ENCODE data around the gene SP100. TPM values are rescaled to one million over a fixed set of nuclear protein-coding genes. Genes with fewer than 3 reads are reported as not detected.
A peak's percentile ranks its signal among the peaks of the same experiment; 100 is the strongest.

The SP100 gene
- total and polyA plus RNA-seq, 7 experiments from 2014 or later, result 103 to 391 (median 211) TPM

- intact Hi-C loops (cut with micrococcal nuclease), result no loop called here
- Mint-ChIP-seq H3K27ac (peak overlapping the region in 6 of 9 donors; percentile 12 to 62 (median 40)), H3K4me1 (peaks cover 68 to 98% (median 91%) of the 10 kb centered on the region in 7 donors), H3K4me3 (peak overlapping the region; percentile 21 to 100 (median 60)), H3K36me3 (peaks cover 20 to 68% (median 55%) of the 10 kb centered on the region in 5 donors), H3K27me3 (no peaks in the 10 kb centered on the region), H3K9me3 (no peaks in the 10 kb centered on the region)
- H3K4me1 ChIP-seq (ENCODE audit: control insufficient read depth in 2 of 2, insufficient read depth in 2 of 2, low read length in 2 of 2), result peaks cover 55 to 67% of the 10 kb centered on the region in 2 donors
- H3K9me3 ChIP-seq (ENCODE audit: control insufficient read depth in 2 of 3, low read length in 3 of 3), result no peaks in the 10 kb centered on the region
- CTCF ChIA-PET, result no interaction called here
- H3K27me3 ChIP-seq (ENCODE audit: control insufficient read depth in 2 of 2, insufficient read depth in 2 of 2, low read length in 2 of 2), result no peaks in the 10 kb centered on the region
- POLR2A ChIA-PET, result interaction anchor here (1.0 kb wide), 1 partner anchor 9 kb away, joined by 4 read pairs; no protein-coding TSS in a partner anchor
- ATAC-seq (no peak), DNase-seq (no peak)
- H3K4me3 ChIP-seq (ENCODE audit: low read length), result no peak overlapping the region
- peaks cover 0 to 8% (median 0%) of the 10 kb centered on the region in 3 experiments for H3K36me3 ChIP-seq (ENCODE audit: control insufficient read depth in 2 of 3, insufficient read depth in 3 of 3, low read length in 3 of 3)
- H3K27ac ChIP-seq (ENCODE audit: low read depth, low read length), result peak overlapping the region; percentile 10
Measured at GRCh38 chr2:230422149-230422548, 6.1 kb downstream of the SP100 start.

- H3K4me1 Mint-ChIP-seq, result peaks cover 62 to 94% (median 88%) of the 10 kb centered on the region in 7 donors
- peaks cover 0 to 26% (median 0%) of the 10 kb centered on the region in 3 experiments for H3K36me3 ChIP-seq (ENCODE audit: control insufficient read depth in 2 of 3, insufficient read depth in 3 of 3, low read length in 3 of 3)
- no peaks in the 10 kb centered on the region for H3K27me3 Mint-ChIP-seq
- ATAC-seq (no peak), DNase-seq (no peak)
- ChIA-PET CTCF (no interaction called here), POLR2A (no interaction called here)
- H3K4me3 ChIP-seq (ENCODE audit: low read length), result no peak overlapping the region
- no peaks in the 10 kb centered on the region for H3K9me3 ChIP-seq (ENCODE audit: control insufficient read depth in 2 of 3, low read length in 3 of 3)
- intact Hi-C loops (cut with micrococcal nuclease), result loop anchor here in 1 of 2 donors (1.0 kb wide), 1 partner anchor 8 kb away; the partner anchor contains the start of gene SP100
- peak overlapping the region; percentile 12 to 100 (median 75) for H3K4me3 Mint-ChIP-seq
- peak overlapping the region; percentile 33 to 87 (median 71) for H3K27ac Mint-ChIP-seq
- H3K4me1 ChIP-seq (ENCODE audit: control insufficient read depth in 2 of 2, insufficient read depth in 2 of 2, low read length in 2 of 2), result peaks cover 50 to 66% of the 10 kb centered on the region in 2 donors
- no peaks in the 10 kb centered on the region for H3K27me3 ChIP-seq (ENCODE audit: control insufficient read depth in 2 of 2, insufficient read depth in 2 of 2, low read length in 2 of 2)
- H3K36me3 Mint-ChIP-seq, result peaks cover 20 to 75% (median 63%) of the 10 kb centered on the region in 5 donors
- peaks cover 0 to 10% (median 2%) of the 10 kb centered on the region in 11 donors for H3K9me3 Mint-ChIP-seq
- no peak overlapping the region for H3K27ac ChIP-seq (ENCODE audit: low read depth, low read length)
Measured at GRCh38 chr2:230423851-230424458, 8.0 kb downstream of the SP100 start.

GRCh38 chr2:230425377-230425776 is 9.4 kb downstream of the SP100 start:
- ATAC-seq (no peak), DNase-seq (no peak)
- peaks cover 0 to 40% (median 0%) of the 10 kb centered on the region in 3 experiments for H3K36me3 ChIP-seq (ENCODE audit: control insufficient read depth in 2 of 3, insufficient read depth in 3 of 3, low read length in 3 of 3)
- ChIA-PET POLR2A (no interaction called here), CTCF (no interaction called here)
- no peaks in the 10 kb centered on the region for H3K9me3 ChIP-seq (ENCODE audit: control insufficient read depth in 2 of 3, low read length in 3 of 3)
- intact Hi-C loops (cut with micrococcal nuclease), result loop anchor here in 1 of 2 donors (1.0 kb wide), 1 partner anchor 9 kb away; the partner anchor contains the start of gene SP100
- peaks cover 55 to 91% (median 86%) of the 10 kb centered on the region in 7 donors for H3K4me1 Mint-ChIP-seq
- H3K36me3 Mint-ChIP-seq, result peaks cover 25 to 84% (median 72%) of the 10 kb centered on the region in 5 donors
- peaks cover 41 to 60% of the 10 kb centered on the region in 2 donors for H3K4me1 ChIP-seq (ENCODE audit: control insufficient read depth in 2 of 2, insufficient read depth in 2 of 2, low read length in 2 of 2)
- peaks cover 0 to 24% (median 8%) of the 10 kb centered on the region in 11 donors for H3K9me3 Mint-ChIP-seq
- peak overlapping the region; percentile 6 to 100 (median 50) for H3K4me3 Mint-ChIP-seq
- H3K27ac Mint-ChIP-seq, result peak overlapping the region in 7 of 9 donors; percentile 33 to 86 (median 48)
- no peaks in the 10 kb centered on the region for H3K27me3 ChIP-seq (ENCODE audit: control insufficient read depth in 2 of 2, insufficient read depth in 2 of 2, low read length in 2 of 2)
- H3K4me3 ChIP-seq (ENCODE audit: low read length), result no peak overlapping the region
- H3K27me3 Mint-ChIP-seq, result no peaks in the 10 kb centered on the region
- no peak overlapping the region for H3K27ac ChIP-seq (ENCODE audit: low read depth, low read length)

GRCh38 chr2:230429513-230429912 is 13.5 kb downstream of the SP100 start:
- Mint-ChIP-seq H3K9me3 (peaks cover 0 to 49% (median 8%) of the 10 kb centered on the region in 11 donors), H3K27ac (peak overlapping the region in 3 of 9 donors; percentile 8 to 32 (median 20)), H3K27me3 (no peaks in the 10 kb centered on the region), H3K4me1 (peaks cover 46 to 73% (median 69%) of the 10 kb centered on the region in 7 donors), H3K36me3 (peaks cover 15 to 81% (median 72%) of the 10 kb centered on the region in 5 donors), H3K4me3 (peak overlapping the region in 2 of 10 donors; percentile 33)
- Histone ChIP-seq H3K4me1 (ENCODE audit: control insufficient read depth in 2 of 2, insufficient read depth in 2 of 2, low read length in 2 of 2) (peaks cover 41% of the 10 kb centered on the region in 2 donors), H3K27ac (ENCODE audit: low read depth, low read length) (no peak overlapping the region), H3K27me3 (ENCODE audit: control insufficient read depth in 2 of 2, insufficient read depth in 2 of 2, low read length in 2 of 2) (no peaks in the 10 kb centered on the region), H3K4me3 (ENCODE audit: low read length) (no peak overlapping the region), H3K36me3 (ENCODE audit: control insufficient read depth in 2 of 3, insufficient read depth in 3 of 3, low read length in 3 of 3) (peaks cover 0 to 43% (median 0%) of the 10 kb centered on the region in 3 experiments), H3K9me3 (ENCODE audit: control insufficient read depth in 2 of 3, low read length in 3 of 3) (peaks cover 0 to 5% (median 0%) of the 10 kb centered on the region in 3 experiments)
- ChIA-PET CTCF (no interaction called here), POLR2A (interaction anchor here (2.8 to 3.4 kb wide), 2 partner anchors 13 kb away, joined by 15 to 16 read pairs; partner anchors contain the start of gene SP100)
- ATAC-seq, result no peak
- intact Hi-C loops (cut with micrococcal nuclease), result no loop called here
- DNase-seq, result no peak

GRCh38 chr2:230430957-230431910 is 15.2 kb downstream of the SP100 start:
- Histone ChIP-seq H3K36me3 (ENCODE audit: control insufficient read depth in 2 of 3, insufficient read depth in 3 of 3, low read length in 3 of 3) (peaks cover 0 to 50% (median 0%) of the 10 kb centered on the region in 3 experiments), H3K27ac (ENCODE audit: low read depth, low read length) (peak overlapping the region; percentile 37), H3K9me3 (ENCODE audit: control insufficient read depth in 2 of 3, low read length in 3 of 3) (peaks cover 0 to 10% (median 0%) of the 10 kb centered on the region in 3 experiments), H3K4me1 (ENCODE audit: control insufficient read depth in 2 of 2, insufficient read depth in 2 of 2, low read length in 2 of 2) (peaks cover 24 to 26% of the 10 kb centered on the region in 2 donors), H3K4me3 (ENCODE audit: low read length) (no peak overlapping the region), H3K27me3 (ENCODE audit: control insufficient read depth in 2 of 2, insufficient read depth in 2 of 2, low read length in 2 of 2) (no peaks in the 10 kb centered on the region)
- Mint-ChIP-seq H3K4me1 (peaks cover 44 to 68% (median 62%) of the 10 kb centered on the region in 7 donors), H3K27ac (peak overlapping the region; percentile 19 to 81 (median 45)), H3K27me3 (no peaks in the 10 kb centered on the region), H3K9me3 (peaks cover under 1 to 64% (median 12%) of the 10 kb centered on the region in 11 donors), H3K36me3 (peaks cover 16 to 84% (median 78%) of the 10 kb centered on the region in 5 donors), H3K4me3 (peak overlapping the region; percentile 6 to 60 (median 54))
- intact Hi-C loops (cut with micrococcal nuclease), result loop anchor here (1.0 to 5.0 kb wide), 3 partner anchors 10 to 34 kb away; no protein-coding TSS in a partner anchor
- ATAC-seq (peak; percentile 65), DNase-seq (peak in 1 of 9 donors; percentile 32)
- ChIA-PET CTCF (no interaction called here), POLR2A (interaction anchor here (0.6 to 2.8 kb wide), 4 partner anchors 14 to 283 kb away, joined by 3 to 15 read pairs (median 3); partner anchors contain the start of genes SP100 and SP140L)

Data from naive thymus-derived CD4-positive, alpha-beta T cell (primary cell).